ENCODE measurements around the gene GSTM1.
A peak's percentile ranks its signal among the peaks of the same experiment; 100 is the strongest.

Gene GSTM1

GRCh38 chr1:109687641-109688499, at the start of gene GSTM1:
GSTM1 (plus strand) TSS chr1:109687817; CDS start chr1:109687874, 57 bp downstream.
- DNase-seq (ENCODE audit: low read depth), result peak; percentile 26

GRCh38 chr1:109639063-109639840, 48.4 kb upstream of the GSTM1 start:
- DNase-seq (ENCODE audit: low read depth), result no peak

- DNase-seq (ENCODE audit: low read depth), result no peak
Measured at GRCh38 chr1:109639841-109640184, 47.8 kb upstream of the GSTM1 start.

- no peak for DNase-seq (ENCODE audit: low read depth)
Measured at GRCh38 chr1:109640285-109640865, 47.2 kb upstream of the GSTM1 start.

- DNase-seq (ENCODE audit: low read depth), result no peak
Measured at GRCh38 chr1:109641078-109641740, 46.4 kb upstream of the GSTM1 start.

- no peak for DNase-seq (ENCODE audit: low read depth)
Measured at GRCh38 chr1:109641861-109642260, 45.8 kb upstream of the GSTM1 start.

GRCh38 chr1:109642626-109643025, 45.0 kb upstream of the GSTM1 start:
- no peak for DNase-seq (ENCODE audit: low read depth)

GRCh38 chr1:109643385-109644230, 44.0 kb upstream of the GSTM1 start:
- DNase-seq (ENCODE audit: low read depth), result no peak

- DNase-seq (ENCODE audit: low read depth), result no peak
Measured at GRCh38 chr1:109644670-109645069, 42.9 kb upstream of the GSTM1 start.

GRCh38 chr1:109649491-109649914, 38.1 kb upstream of the GSTM1 start:
- DNase-seq (ENCODE audit: low read depth), result no peak

- DNase-seq (ENCODE audit: low read depth), result no peak
Measured at GRCh38 chr1:109650609-109651008, 37.0 kb upstream of the GSTM1 start.

GRCh38 chr1:109652402-109652801, 35.2 kb upstream of the GSTM1 start:
- DNase-seq (ENCODE audit: low read depth), result no peak

- no peak for DNase-seq (ENCODE audit: low read depth)
Measured at GRCh38 chr1:109653306-109653705, 34.3 kb upstream of the GSTM1 start.

GRCh38 chr1:109654519-109654918, 33.1 kb upstream of the GSTM1 start:
- DNase-seq (ENCODE audit: low read depth), result no peak

GRCh38 chr1:109655615-109656519, 31.8 kb upstream of the GSTM1 start, which contains the start of gene GSTM4:
GSTM4 (plus strand) TSS chr1:109656099; CDS start chr1:109656390, 291 bp downstream.
- no peak for DNase-seq (ENCODE audit: low read depth)

- no peak for DNase-seq (ENCODE audit: low read depth)
Measured at GRCh38 chr1:109657395-109657794, 30.2 kb upstream of the GSTM1 start.

GRCh38 chr1:109657970-109658369, 29.6 kb upstream of the GSTM1 start:
- DNase-seq (ENCODE audit: low read depth), result no peak

GRCh38 chr1:109658533-109659042, 29.0 kb upstream of the GSTM1 start:
- no peak for DNase-seq (ENCODE audit: low read depth)

GRCh38 chr1:109659145-109659544, 28.5 kb upstream of the GSTM1 start:
- no peak for DNase-seq (ENCODE audit: low read depth)

Data from non-pigmented ciliary epithelial cell (primary cell).